SH-SY5Y (cell line): Measurements from ENCODE around the gene PRDM16.

ENCODE experiments used
- GATA2 ChIP-seq: IDR thresholded peaks from 2 replicates; pipeline ENCODE4 v1.6.1; 2011; ENCODE audit warnings: mild to moderate bottlenecking, low read depth, low read length
- GATA3 ChIP-seq: IDR thresholded peaks from 2 replicates; pipeline ENCODE4 v1.6.1; 2011; ENCODE audit warnings: low read depth, mild to moderate bottlenecking, low read length, moderate library complexity

DNA sequence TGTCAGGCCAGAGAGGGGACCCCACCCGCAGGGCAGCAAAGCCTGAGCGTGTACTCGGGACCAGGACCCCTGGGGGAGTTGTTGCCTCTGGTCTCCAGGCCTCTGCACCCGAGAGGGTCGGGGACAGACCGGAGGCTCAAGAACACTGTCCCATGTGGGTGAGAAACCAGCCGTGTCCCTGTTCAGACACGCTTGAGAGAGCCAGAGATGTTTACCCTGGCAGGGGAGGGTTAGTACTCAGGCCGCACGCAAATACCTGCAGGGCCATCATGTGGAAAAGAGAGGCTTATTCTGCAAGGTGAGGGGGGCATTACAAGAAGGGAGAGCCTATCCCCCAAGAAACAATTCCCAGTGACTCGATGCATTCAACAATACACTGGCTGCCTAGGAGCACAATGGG is 311.5 kb downstream of the PRDM16 start:
- no peak for TF ChIP-seq GATA2
- TF ChIP-seq GATA3 = no peak
